Measurements from ENCODE around the gene SRPRB.

Gene SRPRB

GRCh38 chr3:133828576-133829309 is 23.1 kb downstream of the SRPRB start:
- no peak for DNase-seq

- no peak for DNase-seq
Measured at GRCh38 chr3:133829310-133829707, 23.7 kb downstream of the SRPRB start.

GRCh38 chr3:133830071-133830470 is 24.5 kb downstream of the SRPRB start:
- DNase-seq = no peak

- DNase-seq = no peak
Measured at GRCh38 chr3:133831966-133832801, 26.6 kb downstream of the SRPRB start.

GRCh38 chr3:133832802-133833144 is 27.2 kb downstream of the SRPRB start:
- no peak for DNase-seq

- no peak for DNase-seq
Measured at GRCh38 chr3:133833267-133833666, 27.7 kb downstream of the SRPRB start.

GRCh38 chr3:133833880-133834620 is 28.4 kb downstream of the SRPRB start:
- no peak for DNase-seq

GRCh38 chr3:133834621-133835417 is 29.2 kb downstream of the SRPRB start:
- no peak for DNase-seq

GRCh38 chr3:133835418-133835743 is 29.8 kb downstream of the SRPRB start:
- DNase-seq = no peak

- no peak for DNase-seq
Measured at GRCh38 chr3:133835961-133836360, 30.3 kb downstream of the SRPRB start.

GRCh38 chr3:133836497-133837158 is 31.0 kb downstream of the SRPRB start:
- DNase-seq = no peak

- no peak for DNase-seq
Measured at GRCh38 chr3:133837487-133838295, 32.1 kb downstream of the SRPRB start.

GRCh38 chr3:133838296-133838789 is 32.7 kb downstream of the SRPRB start:
- DNase-seq = no peak

GRCh38 chr3:133838916-133839800 is 33.5 kb downstream of the SRPRB start:
- DNase-seq = no peak

- no peak for DNase-seq
Measured at GRCh38 chr3:133840055-133840737, 34.6 kb downstream of the SRPRB start.

GRCh38 chr3:133840767-133841166 is 35.2 kb downstream of the SRPRB start:
- DNase-seq = no peak

GRCh38 chr3:133841196-133841595 is 35.6 kb downstream of the SRPRB start:
- no peak for DNase-seq

GRCh38 chr3:133842158-133842557 is 36.5 kb downstream of the SRPRB start:
- DNase-seq = no peak

GRCh38 chr3:133843634-133844033 is 38.0 kb downstream of the SRPRB start:
- no peak for DNase-seq

GRCh38 chr3:133845127-133845526 is 39.5 kb downstream of the SRPRB start:
- no peak for DNase-seq

All from GF-D8 (cell line).